ENCODE results near the gene CERK.
"Not testable (repeated sequence)": the region's sequence is repeated elsewhere in the genome, so short reads cannot be mapped to it uniquely, and the experiment has no call there.

CERK gene

GRCh38 chr22:46661221-46661851, 76.7 kb downstream of the CERK start:
- peak; percentile 58 for DNase-seq (ENCODE audit: low read depth)

- DNase-seq (ENCODE audit: low read depth) = peak; percentile 16
These were observed 77.3 kb downstream of the CERK start for GRCh38 chr22:46660604-46661201.

DNA sequence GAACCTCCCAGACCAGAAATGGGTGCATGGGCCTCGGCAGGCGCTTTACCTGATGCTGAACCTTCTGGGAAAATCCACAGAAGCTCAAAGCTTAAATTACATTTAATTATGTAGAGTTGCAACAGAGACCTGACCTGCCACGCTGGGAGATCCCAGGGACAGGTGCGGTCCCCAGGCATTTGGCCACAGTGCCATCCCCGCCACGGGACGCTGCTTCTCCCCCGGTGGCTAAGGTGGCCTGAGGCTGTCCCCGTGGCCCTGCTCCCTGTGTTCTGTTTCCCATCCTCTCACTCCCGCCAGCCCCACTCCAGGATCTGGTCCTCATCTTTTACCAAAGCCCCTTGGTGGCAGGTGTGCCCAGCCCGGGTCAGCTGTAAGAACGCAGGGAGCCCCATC, 78.3 kb downstream of the CERK start:
- no peak for DNase-seq (ENCODE audit: low read depth)

GRCh38 chr22:46659059-46659790, 78.8 kb downstream of the CERK start:
- DNase-seq (ENCODE audit: low read depth) = no peak

DNA sequence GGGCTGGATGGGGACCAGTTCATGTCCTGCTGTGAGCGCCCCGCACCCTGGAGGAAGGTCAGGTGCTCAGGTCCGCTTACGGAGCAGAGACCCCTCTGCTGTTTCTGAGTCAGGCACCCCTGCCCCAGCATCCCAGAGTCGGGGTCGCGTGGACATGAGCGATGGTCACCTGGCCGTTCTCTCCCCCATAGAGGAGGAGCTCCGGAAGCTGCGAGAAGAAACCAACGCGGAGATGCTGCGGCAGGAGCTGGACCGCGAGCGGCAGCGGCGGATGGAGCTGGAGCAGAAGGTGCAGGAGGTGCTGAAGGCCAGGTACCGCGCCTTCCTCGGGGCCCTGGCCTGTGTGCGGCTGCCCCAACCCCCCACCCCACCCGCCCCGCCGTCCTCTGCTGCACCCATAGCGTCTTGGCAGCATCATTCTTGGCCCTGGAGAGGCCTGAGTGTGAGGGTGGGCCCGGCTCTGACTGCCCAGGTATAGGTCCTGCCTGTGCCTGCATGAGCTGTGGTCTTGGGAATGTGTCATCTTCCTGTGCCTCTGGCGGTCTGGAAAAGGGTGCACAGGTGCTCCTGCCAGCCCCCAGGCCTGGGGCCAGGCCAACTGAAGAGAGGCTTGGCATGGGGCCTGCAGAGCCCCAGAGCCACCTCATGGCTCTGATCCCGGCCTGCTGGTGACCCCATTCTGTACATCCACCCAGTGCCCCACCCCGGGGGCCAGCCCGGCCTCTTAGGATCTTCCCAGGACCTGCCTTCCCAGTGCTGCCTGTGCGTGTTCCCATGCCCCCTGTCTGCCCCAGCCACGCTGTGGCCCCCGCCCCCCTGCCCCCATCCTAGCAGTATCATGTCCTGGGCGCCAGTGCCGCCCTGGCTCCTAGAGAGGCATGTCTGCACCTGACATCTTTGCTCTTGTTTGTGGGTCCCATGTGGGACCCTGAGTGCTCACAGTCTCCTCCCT, 79.8 kb downstream of the CERK start:
- DNase-seq (ENCODE audit: low read depth) = no peak

- no peak for DNase-seq (ENCODE audit: low read depth)
These were observed 80.4 kb downstream of the CERK start for GRCh38 chr22:46657655-46657953.

- no peak for DNase-seq (ENCODE audit: low read depth)
These were observed 81.0 kb downstream of the CERK start for GRCh38 chr22:46656856-46657654.

- no peak for DNase-seq (ENCODE audit: low read depth)
These were observed 82.0 kb downstream of the CERK start for GRCh38 chr22:46655861-46656608.

- no peak for DNase-seq (ENCODE audit: low read depth)
These were observed 83.0 kb downstream of the CERK start for GRCh38 chr22:46654927-46655595.

GRCh38 chr22:46654426-46654825, 83.6 kb downstream of the CERK start:
- no peak for DNase-seq (ENCODE audit: low read depth)

DNA sequence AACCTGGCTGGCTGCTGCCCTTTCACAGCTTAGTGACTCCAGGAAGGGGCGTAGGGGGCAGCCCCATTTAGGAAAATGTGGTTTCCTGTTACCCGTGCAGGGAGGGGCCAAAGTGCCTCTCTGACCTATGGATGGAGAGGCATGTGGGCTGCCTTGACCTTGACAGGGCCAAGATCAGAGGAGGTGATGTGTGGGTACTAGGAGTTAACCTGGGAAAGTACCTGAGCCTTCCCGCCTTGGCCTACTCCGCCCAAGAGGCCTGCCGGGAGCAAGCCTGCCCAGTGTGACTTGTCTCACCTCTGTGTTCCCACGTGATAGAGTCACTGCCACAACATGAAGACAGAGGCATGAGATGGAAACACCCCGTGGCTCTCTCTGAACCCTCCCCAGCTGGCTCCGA, 84.5 kb downstream of the CERK start:
- no peak for DNase-seq (ENCODE audit: low read depth)

DNA sequence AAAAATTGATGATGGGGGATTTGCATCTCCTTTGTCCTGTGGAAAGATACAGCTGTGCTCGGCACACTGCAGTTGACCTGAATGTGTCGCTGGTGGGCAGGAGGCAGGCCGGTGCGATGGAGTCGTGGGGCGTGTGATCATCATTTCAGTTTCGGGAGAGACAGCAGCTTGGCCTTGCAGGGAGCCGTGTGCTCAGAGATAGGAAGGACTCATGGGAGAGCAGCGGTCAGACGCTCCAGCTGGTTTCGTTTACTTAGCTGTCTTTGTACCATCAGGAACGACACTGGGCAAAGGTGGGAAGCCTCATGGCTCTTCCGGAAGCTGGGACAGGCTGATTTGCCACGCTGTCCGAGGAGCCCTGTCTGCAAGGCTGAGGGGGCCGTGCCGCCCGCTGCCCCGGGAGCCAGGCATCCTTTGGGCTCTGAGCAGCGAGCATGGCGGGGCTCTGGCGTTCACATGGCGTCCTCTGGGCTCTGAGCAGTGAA, 85.2 kb downstream of the CERK start:
- DNase-seq (ENCODE audit: low read depth) = no peak

- DNase-seq (ENCODE audit: low read depth) = no peak
These were observed 85.8 kb downstream of the CERK start for GRCh38 chr22:46652081-46652846.

- no peak for DNase-seq (ENCODE audit: low read depth)
These were observed 86.7 kb downstream of the CERK start for GRCh38 chr22:46651316-46651715.

- DNase-seq (ENCODE audit: low read depth) = no peak
These were observed 87.8 kb downstream of the CERK start for GRCh38 chr22:46650078-46650810.

DNA sequence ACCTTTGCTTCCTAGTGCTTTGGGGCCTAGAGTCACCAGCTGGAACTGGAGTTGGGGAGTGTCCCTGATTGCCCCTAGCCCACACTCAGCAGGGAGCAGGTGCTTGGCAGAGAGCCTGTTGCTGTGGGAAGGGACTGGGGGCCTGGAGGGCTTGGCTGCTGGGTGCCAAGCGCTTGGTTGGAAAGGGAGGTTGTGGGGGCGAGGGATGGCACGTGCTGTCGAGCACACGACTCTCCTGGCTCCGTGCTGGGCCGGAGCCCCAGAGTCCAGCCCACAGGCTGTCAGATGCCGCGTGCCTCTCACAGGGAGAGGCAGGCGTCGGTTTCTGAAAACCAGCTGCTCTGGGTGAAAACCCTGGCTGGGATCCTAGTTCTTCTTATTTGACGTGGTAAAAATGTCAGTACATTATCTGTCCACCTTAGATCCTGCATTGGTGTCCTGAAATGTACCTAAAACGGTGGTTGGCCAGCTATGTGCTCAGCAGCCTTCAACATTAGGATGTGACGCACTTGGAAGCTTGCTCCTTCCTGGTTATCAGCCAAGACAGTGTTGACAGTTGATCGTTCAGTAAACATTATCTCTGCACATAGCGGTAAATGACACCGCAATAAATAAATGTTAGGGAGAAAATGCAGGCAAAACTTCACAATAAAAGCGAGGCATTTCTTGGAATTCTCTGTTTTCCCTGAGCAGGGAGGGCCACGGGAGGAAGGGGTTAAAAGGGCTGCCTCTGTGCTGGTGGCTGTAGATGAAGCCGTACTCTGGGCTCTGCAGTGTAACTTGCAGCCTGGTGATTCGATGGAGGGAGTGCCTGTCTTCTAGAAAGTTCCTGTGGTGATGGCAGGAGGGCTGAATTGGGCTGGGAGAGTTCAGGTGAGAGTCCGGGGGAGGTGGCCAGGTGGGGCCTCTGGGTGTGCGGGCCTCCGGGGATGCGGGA, 88.6 kb downstream of the CERK start:
- no peak for DNase-seq (ENCODE audit: low read depth)

GRCh38 chr22:46648225-46648820, 89.7 kb downstream of the CERK start:
- not testable (repeated sequence) for DNase-seq (ENCODE audit: low read depth)
